Brain microvascular endothelial cell (primary cell): ENCODE data around the gene TMEM171.

Experiments used
- DNase-seq: peaks from one replicate; pipeline ENCODE4 v3.0.0-alpha.2; 2020
- H3K27ac ChIP-seq: fragments of 250-450 bp; sonication (Bioruptor Pico); 2 replicates; pipeline ENCODE4 v1.5.1; 2020; ENCODE audit warnings: mild to moderate bottlenecking, moderate library complexity
- H3K27me3 ChIP-seq: fragments of 250-450 bp; sonication (Bioruptor Pico); replicated peaks from 2 replicates; pipeline ENCODE4 v1.5.1; 2020; ENCODE audit warnings: mild to moderate bottlenecking
- H3K36me3 ChIP-seq: fragments of 250-450 bp; sonication (Bioruptor Pico); replicated peaks from 2 replicates; pipeline ENCODE4 v1.5.1; 2020; ENCODE audit warnings: mild to moderate bottlenecking
- H3K4me3 ChIP-seq: 2 replicates; pipeline ENCODE4 v1.5.1; 2011; ENCODE audit warnings: low read depth, mild to moderate bottlenecking, control low read depth, low read length, moderate library complexity
- CTCF ChIP-seq: IDR thresholded peaks from 2 replicates; pipeline ENCODE4 v1.5.1; 2011; ENCODE audit warnings: low read depth, mild to moderate bottlenecking, moderate library complexity, low read length, control low read depth, inconsistent platforms; ENCODE audit errors: missing control alignments
- in situ Hi-C: cut with HindIII; loops from 2 replicates; pipeline ENCODE4 v1.10.0; 2017; ENCODE audit warnings: low sequenced_read_pairs, low pct_ligation_motif_present

Gene TMEM171

GRCh38 chr5:73172951-73173350 is 52.6 kb downstream of the TMEM171 start, which contains the start of gene TMEM174:
Gene TMEM174 (plus strand): TSS chr5:73173193. CDS start chr5:73173244, 51 bp downstream.
- no peak for TF ChIP-seq CTCF
- DNase-seq, result no peak
- Histone ChIP-seq H3K27me3 (no peaks in the 10 kb centered on the region), H3K36me3 (no peaks in the 10 kb centered on the region), H3K27ac (no peak within 1 kb of the TSS), H3K4me3 (no peak within 1 kb of the TSS)
- in situ Hi-C loops, result no loop called here

GRCh38 chr5:73174100-73174815 is 53.9 kb downstream of the TMEM171 start:
- in situ Hi-C loops, result no loop called here
- H3K27me3 ChIP-seq, result no peaks in the 10 kb centered on the region
- H3K36me3 ChIP-seq, result no peaks in the 10 kb centered on the region
- H3K4me3 ChIP-seq, result no peak overlapping the region
- no peak for TF ChIP-seq CTCF
- no peak for DNase-seq
- no peak overlapping the region for H3K27ac ChIP-seq

- in situ Hi-C loops, result no loop called here
- no peaks in the 10 kb centered on the region for H3K36me3 ChIP-seq
- DNase-seq, result no peak
- H3K27ac ChIP-seq, result no peak overlapping the region
- no peak for TF ChIP-seq CTCF
- no peak overlapping the region for H3K4me3 ChIP-seq
- H3K27me3 ChIP-seq, result no peaks in the 10 kb centered on the region
These were observed 55.9 kb downstream of the TMEM171 start for GRCh38 chr5:73176250-73176649.

- no peak for DNase-seq
- Histone ChIP-seq H3K36me3 (no peaks in the 10 kb centered on the region), H3K4me3 (no peak overlapping the region), H3K27ac (no peak overlapping the region), H3K27me3 (no peaks in the 10 kb centered on the region)
- in situ Hi-C loops, result no loop called here
- no peak for TF ChIP-seq CTCF
These were observed 57.9 kb downstream of the TMEM171 start for GRCh38 chr5:73178265-73178664.

- in situ Hi-C loops, result no loop called here
- no peak overlapping the region for H3K4me3 ChIP-seq
- no peak overlapping the region for H3K27ac ChIP-seq
- H3K27me3 ChIP-seq, result no peaks in the 10 kb centered on the region
- no peak for TF ChIP-seq CTCF
- DNase-seq, result no peak
- no peaks in the 10 kb centered on the region for H3K36me3 ChIP-seq
These were observed 59.4 kb downstream of the TMEM171 start for GRCh38 chr5:73179730-73180129.

GRCh38 chr5:73180566-73180965 is 60.2 kb downstream of the TMEM171 start:
- no peak for TF ChIP-seq CTCF
- Histone ChIP-seq H3K36me3 (no peaks in the 10 kb centered on the region), H3K4me3 (no peak overlapping the region), H3K27me3 (no peaks in the 10 kb centered on the region), H3K27ac (no peak overlapping the region)
- in situ Hi-C loops, result no loop called here
- DNase-seq, result peak; percentile 26
